WERI-Rb-1 (cell line): Measurements from ENCODE around the gene RPRML.

Source experiments
- DNase-seq: peaks from one replicate; pipeline ENCODE4 v3.0.0-alpha.2; 2020
- H3K27ac ChIP-seq: fragments of 250-450 bp; sonication (Bioruptor Pico); 2 replicates; pipeline ENCODE4 v1.5.1; 2020; ENCODE audit warnings: mild to moderate bottlenecking, moderate library complexity
- H3K27me3 ChIP-seq: fragments of 250-450 bp; sonication (Bioruptor Pico); 2 replicates; pipeline ENCODE4 v1.5.1; 2021; ENCODE audit warnings: mild to moderate bottlenecking, low read depth, moderate library complexity; ENCODE audit not compliant: insufficient read depth, severe bottlenecking
- H3K36me3 ChIP-seq: fragments of 250-450 bp; sonication (Bioruptor Pico); 2 replicates; pipeline ENCODE4 v1.5.1; 2020; ENCODE audit warnings: mild to moderate bottlenecking, moderate library complexity
- H3K4me3 ChIP-seq: 2 replicates; pipeline ENCODE4 v1.5.1; 2011; ENCODE audit warnings: low read depth, mild to moderate bottlenecking, control low read depth, low read length
- H3K9me3 ChIP-seq: fragments of 250-450 bp; sonication (Bioruptor Pico); 2 replicates; pipeline ENCODE4 v1.5.1; 2021; ENCODE audit warnings: mild to moderate bottlenecking, moderate library complexity; ENCODE audit not compliant: severe bottlenecking
- TF ChIP-seq, protein P1 (sequence below): IDR thresholded peaks from 2 replicates; pipeline ENCODE4 v1.5.1; 2011; ENCODE audit warnings: low read depth, mild to moderate bottlenecking, control low read depth, inconsistent platforms, low read length

RPRML gene

GRCh38 chr17:46947216-46947615 lies 31.8 kb downstream of the RPRML start:
- DNase-seq: no peak
- H3K36me3 ChIP-seq: no peaks in the 10 kb centered on the region
- no peak overlapping the region for H3K27ac ChIP-seq
- TF ChIP-seq, protein P1, sequence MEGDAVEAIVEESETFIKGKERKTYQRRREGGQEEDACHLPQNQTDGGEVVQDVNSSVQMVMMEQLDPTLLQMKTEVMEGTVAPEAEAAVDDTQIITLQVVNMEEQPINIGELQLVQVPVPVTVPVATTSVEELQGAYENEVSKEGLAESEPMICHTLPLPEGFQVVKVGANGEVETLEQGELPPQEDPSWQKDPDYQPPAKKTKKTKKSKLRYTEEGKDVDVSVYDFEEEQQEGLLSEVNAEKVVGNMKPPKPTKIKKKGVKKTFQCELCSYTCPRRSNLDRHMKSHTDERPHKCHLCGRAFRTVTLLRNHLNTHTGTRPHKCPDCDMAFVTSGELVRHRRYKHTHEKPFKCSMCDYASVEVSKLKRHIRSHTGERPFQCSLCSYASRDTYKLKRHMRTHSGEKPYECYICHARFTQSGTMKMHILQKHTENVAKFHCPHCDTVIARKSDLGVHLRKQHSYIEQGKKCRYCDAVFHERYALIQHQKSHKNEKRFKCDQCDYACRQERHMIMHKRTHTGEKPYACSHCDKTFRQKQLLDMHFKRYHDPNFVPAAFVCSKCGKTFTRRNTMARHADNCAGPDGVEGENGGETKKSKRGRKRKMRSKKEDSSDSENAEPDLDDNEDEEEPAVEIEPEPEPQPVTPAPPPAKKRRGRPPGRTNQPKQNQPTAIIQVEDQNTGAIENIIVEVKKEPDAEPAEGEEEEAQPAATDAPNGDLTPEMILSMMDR: no peak
- no peaks in the 10 kb centered on the region for H3K27me3 ChIP-seq
- no peak overlapping the region for H3K4me3 ChIP-seq
- no peaks in the 10 kb centered on the region for H3K9me3 ChIP-seq

DNA sequence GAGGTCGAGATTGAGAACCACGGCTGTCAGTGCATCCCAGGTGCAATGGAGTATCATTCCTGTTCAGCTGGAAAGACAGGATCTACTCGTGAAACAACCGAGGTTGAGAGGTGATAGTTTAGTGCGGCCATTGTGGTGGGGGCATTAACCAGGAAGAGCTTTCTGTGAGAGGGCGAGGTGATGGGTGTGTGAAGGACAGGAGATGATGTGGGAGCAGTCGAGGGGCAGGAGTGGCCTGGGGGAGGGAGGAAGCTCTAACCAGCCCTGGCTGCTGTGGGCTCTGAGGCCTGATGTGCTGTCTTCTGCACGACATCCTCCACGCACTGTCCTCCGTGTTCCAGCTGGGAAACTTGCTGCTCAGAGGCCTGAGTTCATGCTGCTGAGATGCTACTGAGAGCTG lies 34.1 kb downstream of the RPRML start:
- Histone ChIP-seq H3K9me3 (no peaks in the 10 kb centered on the region), H3K4me3 (no peak overlapping the region), H3K36me3 (peaks cover 12% of the 10 kb centered on the region), H3K27me3 (no peaks in the 10 kb centered on the region), H3K27ac (no peak overlapping the region)
- TF ChIP-seq, protein P1: no peak
- DNase-seq: no peak

DNA sequence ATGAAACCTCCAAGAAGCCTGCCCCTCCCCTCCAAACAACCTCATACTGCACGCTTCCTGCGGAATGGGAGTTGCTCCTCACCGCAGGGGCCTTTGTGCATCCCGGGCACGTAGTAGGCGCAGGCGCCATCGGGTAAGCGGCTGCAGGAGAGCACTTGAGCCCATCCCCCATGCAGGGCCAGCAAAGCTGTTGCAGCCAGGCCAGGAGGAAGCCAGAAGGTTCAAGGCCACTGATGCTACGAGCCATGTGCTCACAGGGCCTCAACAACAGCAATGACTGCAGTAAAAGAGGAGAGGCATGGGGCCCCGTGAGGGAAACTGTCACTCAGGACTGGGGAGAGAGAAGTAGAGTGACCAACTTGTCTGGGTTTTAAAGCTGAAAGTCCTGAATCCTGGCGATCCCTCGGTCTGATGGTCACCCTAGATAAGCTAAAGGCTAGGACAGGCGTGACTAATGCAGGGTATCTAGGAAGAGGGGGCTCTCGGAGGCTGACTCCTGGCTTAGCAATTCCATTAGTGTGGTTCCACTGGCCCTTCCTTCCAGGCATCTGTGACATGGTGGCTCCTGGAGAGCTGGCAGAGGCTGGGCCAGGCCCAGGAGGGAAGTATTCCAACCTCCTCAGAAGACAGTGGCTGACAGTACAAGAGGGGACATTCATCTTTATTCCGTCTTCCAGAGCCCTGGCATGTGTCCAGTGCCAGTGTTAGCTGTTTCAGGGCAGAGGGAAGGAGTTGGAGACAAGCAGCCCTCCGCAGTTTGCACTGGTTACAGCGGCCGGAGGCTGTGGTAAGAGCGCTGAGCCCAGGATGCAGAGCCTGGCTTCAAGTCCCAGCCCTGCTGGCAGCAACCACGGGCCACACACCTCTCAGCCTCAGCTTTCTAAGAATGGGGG lies 35.3 kb downstream of the RPRML start:
- Histone ChIP-seq H3K36me3 (peaks cover 24% of the 10 kb centered on the region), H3K27ac (no peak overlapping the region), H3K27me3 (no peaks in the 10 kb centered on the region), H3K9me3 (no peaks in the 10 kb centered on the region), H3K4me3 (no peak overlapping the region; the same call in 1 of the 2 replicates)
- DNase-seq: peak; percentile 68
- TF ChIP-seq, protein P1: no peak

GRCh38 chr17:46943218-46943500 lies 35.9 kb downstream of the RPRML start:
- no peak for DNase-seq
- Histone ChIP-seq H3K27me3 (no peaks in the 10 kb centered on the region), H3K4me3 (no peak overlapping the region; the same call in 1 of the 2 replicates), H3K36me3 (peaks cover 30% of the 10 kb centered on the region), H3K27ac (no peak overlapping the region), H3K9me3 (no peaks in the 10 kb centered on the region)
- TF ChIP-seq, protein P1: no peak

GRCh38 chr17:46942441-46943217 lies 36.4 kb downstream of the RPRML start:
- Histone ChIP-seq H3K27ac (peak overlapping the region; percentile 11), H3K4me3 (no peak overlapping the region), H3K9me3 (no peaks in the 10 kb centered on the region), H3K27me3 (no peaks in the 10 kb centered on the region), H3K36me3 (peaks cover 34% of the 10 kb centered on the region)
- TF ChIP-seq, protein P1: peak; percentile 99
- peak; percentile 87 for DNase-seq
